BLaER1 (cell line): ENCODE data around the gene C1orf167.
A peak's percentile ranks its signal among the peaks of the same experiment; 100 is the strongest.

Experiments
- H3K27ac ChIP-seq: shearing (Covaris generic); formaldehyde crosslinking; 2 replicates; pipeline ENCODE4 v1.8.1; 2022
- H3K27me3 ChIP-seq: shearing (Covaris generic); formaldehyde crosslinking; 2 replicates; pipeline ENCODE4 v1.8.1; 2022
- H3K36me3 ChIP-seq: shearing (Covaris generic); formaldehyde crosslinking; 2 replicates; pipeline ENCODE4 v1.8.1; 2022
- H3K4me1 ChIP-seq: shearing (Covaris generic); formaldehyde crosslinking; 2 replicates; pipeline ENCODE4 v1.8.1; 2022
- H3K4me2 ChIP-seq: shearing (Covaris generic); formaldehyde crosslinking; 2 replicates; pipeline ENCODE4 v1.8.1; 2022
- H3K4me3 ChIP-seq: shearing (Covaris generic); formaldehyde crosslinking; 2 replicates; pipeline ENCODE4 v1.8.1; 2022
- H3K9ac ChIP-seq: shearing (Covaris generic); formaldehyde crosslinking; 2 replicates; pipeline ENCODE4 v1.8.1; 2022
- H3K9me3 ChIP-seq: shearing (Covaris generic); formaldehyde crosslinking; 2 replicates; pipeline ENCODE4 v1.8.1; 2022
- H4K20me1 ChIP-seq: shearing (Covaris generic); formaldehyde crosslinking; 2 replicates; pipeline ENCODE4 v1.8.1; 2022
- Cebpa-rat ChIP-seq: shearing (Covaris generic); IDR thresholded peaks from 2 replicates; pipeline ENCODE4 v1.8.1; 2022

C1orf167 gene

GRCh38 chr1:11804666-11805421 lies 42.9 kb downstream of the C1orf167 start:
- H3K9me3 ChIP-seq: no peaks in the 10 kb centered on the region
- peaks cover 28% of the 10 kb centered on the region for H3K36me3 ChIP-seq
- peaks cover 28% of the 10 kb centered on the region for H4K20me1 ChIP-seq
- no peak for TF ChIP-seq Cebpa-rat
- H3K27ac ChIP-seq: peak overlapping the region; percentile 89
- peaks cover 68% of the 10 kb centered on the region for H3K4me1 ChIP-seq
- H3K4me2 ChIP-seq: peak overlapping the region; percentile 98
- no peaks in the 10 kb centered on the region for H3K27me3 ChIP-seq
- H3K9ac ChIP-seq: peak overlapping the region; percentile 90
- peak overlapping the region; percentile 79 for H3K4me3 ChIP-seq

- Histone ChIP-seq H3K27ac (peak within 1 kb of the TSS; percentile 89), H3K27me3 (no peaks in the 10 kb centered on the region), H3K9ac (peak within 1 kb of the TSS; percentile 90), H3K4me2 (peak within 1 kb of the TSS; percentile 98), H3K9me3 (no peaks in the 10 kb centered on the region), H3K4me1 (peaks cover 68% of the 10 kb centered on the region), H3K4me3 (peak within 1 kb of the TSS; percentile 79), H3K36me3 (peaks cover 27% of the 10 kb centered on the region), H4K20me1 (peaks cover 28% of the 10 kb centered on the region)
- no peak for TF ChIP-seq Cebpa-rat
Observed at GRCh38 chr1:11805422-11806306, 43.7 kb downstream of the C1orf167 start, which contains the start of the genes CLCN6 and MTHFR. CLCN6 (plus strand) TSS chr1:11806191; CDS start chr1:11806263, 72 bp downstream. MTHFR (minus strand) TSS chr1:11805964; CDS start chr1:11803116, 2,848 bp downstream.

- Histone ChIP-seq H3K4me2 (peak overlapping the region; percentile 98), H3K9ac (peak overlapping the region; percentile 81), H3K4me3 (peak overlapping the region; percentile 79), H3K27ac (peak overlapping the region; percentile 89), H3K36me3 (peaks cover 26% of the 10 kb centered on the region), H3K9me3 (no peaks in the 10 kb centered on the region), H3K27me3 (no peaks in the 10 kb centered on the region), H3K4me1 (peaks cover 68% of the 10 kb centered on the region), H4K20me1 (peaks cover 28% of the 10 kb centered on the region)
- TF ChIP-seq Cebpa-rat: no peak
Observed at GRCh38 chr1:11806307-11806936, 44.4 kb downstream of the C1orf167 start.

- H3K36me3 ChIP-seq: peaks cover 30% of the 10 kb centered on the region
- peak overlapping the region; percentile 98 for H3K4me2 ChIP-seq
- H3K4me1 ChIP-seq: peaks cover 63% of the 10 kb centered on the region
- no peak for TF ChIP-seq Cebpa-rat
- H3K27me3 ChIP-seq: no peaks in the 10 kb centered on the region
- peak overlapping the region; percentile 81 for H3K9ac ChIP-seq
- H4K20me1 ChIP-seq: peaks cover 20% of the 10 kb centered on the region
- peak overlapping the region; percentile 79 for H3K4me3 ChIP-seq
- no peaks in the 10 kb centered on the region for H3K9me3 ChIP-seq
- H3K27ac ChIP-seq: peak overlapping the region; percentile 89
Observed at GRCh38 chr1:11807133-11807532, 45.1 kb downstream of the C1orf167 start.

GRCh38 chr1:11813021-11813420 lies 51.0 kb downstream of the C1orf167 start:
- no peak overlapping the region for H3K4me2 ChIP-seq
- no peak overlapping the region for H3K27ac ChIP-seq
- no peak overlapping the region for H3K4me3 ChIP-seq
- H3K27me3 ChIP-seq: no peaks in the 10 kb centered on the region
- H3K9me3 ChIP-seq: no peaks in the 10 kb centered on the region
- peaks cover 47% of the 10 kb centered on the region for H3K4me1 ChIP-seq
- peaks cover 68% of the 10 kb centered on the region for H3K36me3 ChIP-seq
- H4K20me1 ChIP-seq: no peaks in the 10 kb centered on the region
- H3K9ac ChIP-seq: no peak overlapping the region
- TF ChIP-seq Cebpa-rat: no peak

- Histone ChIP-seq H3K9me3 (no peaks in the 10 kb centered on the region), H3K9ac (no peak overlapping the region), H3K4me1 (peaks cover 48% of the 10 kb centered on the region), H3K4me3 (no peak overlapping the region), H3K27ac (no peak overlapping the region), H3K27me3 (no peaks in the 10 kb centered on the region), H3K36me3 (peaks cover 73% of the 10 kb centered on the region), H4K20me1 (no peaks in the 10 kb centered on the region), H3K4me2 (no peak overlapping the region)
- TF ChIP-seq Cebpa-rat: no peak
Observed at GRCh38 chr1:11817192-11817591, 55.2 kb downstream of the C1orf167 start.

GRCh38 chr1:11822091-11822490 lies 60.1 kb downstream of the C1orf167 start:
- no peak for TF ChIP-seq Cebpa-rat
- H3K27me3 ChIP-seq: no peaks in the 10 kb centered on the region
- no peak overlapping the region for H3K27ac ChIP-seq
- H3K4me3 ChIP-seq: no peak overlapping the region
- H3K36me3 ChIP-seq: peaks cover 93% of the 10 kb centered on the region
- no peaks in the 10 kb centered on the region for H4K20me1 ChIP-seq
- H3K4me2 ChIP-seq: peak overlapping the region; percentile 4; the same call in 1 of the 2 replicates
- H3K9ac ChIP-seq: no peak overlapping the region
- H3K9me3 ChIP-seq: no peaks in the 10 kb centered on the region
- H3K4me1 ChIP-seq: peaks cover 19% of the 10 kb centered on the region

- Histone ChIP-seq H3K9me3 (no peaks in the 10 kb centered on the region), H3K4me1 (peaks cover 19% of the 10 kb centered on the region), H3K36me3 (peaks cover 93% of the 10 kb centered on the region), H3K4me3 (no peak overlapping the region), H3K27me3 (no peaks in the 10 kb centered on the region), H3K9ac (no peak overlapping the region), H3K27ac (no peak overlapping the region), H3K4me2 (no peak overlapping the region), H4K20me1 (0 out of 2 replicates have a peak, but pooled peaks cover 7% of the 10 kb centered on the region)
- no peak for TF ChIP-seq Cebpa-rat
Observed at GRCh38 chr1:11823366-11824137, 61.6 kb downstream of the C1orf167 start.

GRCh38 chr1:11825131-11825530 lies 63.1 kb downstream of the C1orf167 start:
- H3K9me3 ChIP-seq: no peaks in the 10 kb centered on the region
- H3K36me3 ChIP-seq: peaks cover 93% of the 10 kb centered on the region
- H3K4me2 ChIP-seq: no peak overlapping the region
- H3K27me3 ChIP-seq: no peaks in the 10 kb centered on the region
- H3K27ac ChIP-seq: no peak overlapping the region
- H4K20me1 ChIP-seq: 0 out of 2 replicates have a peak, but pooled peaks cover 7% of the 10 kb centered on the region
- peaks cover 19% of the 10 kb centered on the region for H3K4me1 ChIP-seq
- TF ChIP-seq Cebpa-rat: no peak
- H3K9ac ChIP-seq: no peak overlapping the region
- H3K4me3 ChIP-seq: no peak overlapping the region
